NCI-H510A treated with DMSO at 0.1 percent for 48 hours (cell line): Measurements from ENCODE around the gene KCNMA1.

Source experiments
- DNase-seq: peaks from one replicate; lab custom pipeline; 2025; lab: John Stamatoyannopoulos, UW

KCNMA1 gene

DNA sequence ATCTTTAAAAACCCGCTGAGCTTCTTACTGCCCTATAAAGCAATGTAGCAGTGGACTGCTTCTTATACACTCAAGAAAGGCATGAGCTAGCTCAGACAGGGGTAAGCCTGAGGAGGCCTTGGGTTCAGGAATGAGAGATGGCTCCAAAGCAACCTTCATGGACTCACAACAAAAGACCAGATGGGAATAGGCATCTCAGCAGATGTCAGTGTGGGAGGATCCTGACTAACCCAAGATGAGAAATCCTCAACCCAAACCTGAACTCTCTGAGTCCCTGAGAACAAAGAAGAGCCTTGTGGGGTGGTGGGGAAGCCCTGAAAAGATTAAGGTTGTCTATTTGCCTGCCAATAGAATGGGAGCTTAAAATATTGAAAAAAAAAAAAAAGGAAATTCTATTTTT lies 807.4 kb downstream of the KCNMA1 start:
- no peak for DNase-seq

DNA sequence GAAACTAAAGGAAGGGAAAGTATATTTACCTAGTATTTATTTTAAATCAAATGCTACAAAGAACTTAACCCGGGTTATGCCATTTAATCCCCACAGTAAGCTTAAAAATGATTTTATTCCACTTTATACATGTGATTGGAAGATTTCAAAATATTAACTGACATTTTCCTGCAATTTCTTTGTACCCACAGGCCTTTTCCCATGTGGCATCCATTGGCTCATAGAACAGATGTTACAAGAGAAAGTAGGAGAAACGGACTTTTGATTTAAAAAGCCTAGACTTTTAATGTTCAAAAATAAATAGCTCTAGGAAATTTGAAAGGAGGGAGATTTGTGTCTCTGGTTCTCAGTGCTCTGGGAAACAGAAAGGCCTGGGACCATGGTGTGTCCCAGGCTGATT lies 807.9 kb downstream of the KCNMA1 start:
- DNase-seq: no peak
